GM23338 (cell line): ENCODE data around the gene MAN1C1.
"Not testable (repeated sequence)": the region's sequence is repeated elsewhere in the genome, so short reads cannot be mapped to it uniquely, and the experiment has no call there.

ENCODE experiments used
- CREB1 ChIP-seq: fragments of 250-450 bp; sonication (Bioruptor Pico); IDR thresholded peaks from 2 replicates; pipeline ENCODE4 v1.5.0; 2020; ENCODE audit warnings: low read depth, mild to moderate bottlenecking, moderate library complexity
- EZH2 ChIP-seq: fragments of 200-600 bp; sonication (generic); IDR thresholded peaks from one replicate; pipeline ENCODE4 v1.8.0; 2017; ENCODE audit warnings: antibody characterized with exemption, mild to moderate bottlenecking, low read depth; ENCODE audit not compliant: unreplicated experiment
- EZH2phosphoT487 ChIP-seq: fragments of 200-600 bp; sonication (generic); IDR thresholded peaks from one replicate; pipeline ENCODE4 v1.8.1; 2018; ENCODE audit warnings: antibody characterized with exemption; ENCODE audit not compliant: unreplicated experiment
- JUNB ChIP-seq: IDR thresholded peaks from one replicate; pipeline ENCODE4 v1.6.1; 2016; ENCODE audit warnings: antibody characterized with exemption; ENCODE audit not compliant: unreplicated experiment
- POLR2AphosphoS5 ChIP-seq: IDR thresholded peaks from 2 replicates; pipeline ENCODE4 v1.6.1; 2016; ENCODE audit warnings: antibody characterized with exemption, low read depth
- STAT1 ChIP-seq: IDR thresholded peaks from one replicate; pipeline ENCODE4 v1.6.1; 2016; ENCODE audit warnings: antibody characterized with exemption; ENCODE audit not compliant: unreplicated experiment
- ZNF114 ChIP-seq: fragments of 250-450 bp; sonication (Bioruptor Pico); IDR thresholded peaks from 2 replicates; pipeline ENCODE4 v1.5.0; 2020; ENCODE audit warnings: mild to moderate bottlenecking, moderate library complexity
- ZNF331 ChIP-seq: fragments of 250-450 bp; sonication (Bioruptor Pico); IDR thresholded peaks from 2 replicates; pipeline ENCODE4 v1.5.0; 2020; ENCODE audit warnings: low read depth, mild to moderate bottlenecking, moderate library complexity
- TF ChIP-seq, protein P1 (sequence below), 2 experiments: fragments of 200-600 bp in 1 of 2; sonication (generic) in 1 of 2; conservative IDR thresholded peaks; 2 replicates each; pipeline versions ENCODE4 v1.5.1 to v1.6.1; 2016 to 2017; ENCODE audit warnings: antibody characterized with exemption in 2 of 2, low read depth in 2 of 2, mild to moderate bottlenecking in 2 of 2, moderate library complexity in 1 of 2
- TF ChIP-seq, protein P2 (sequence below): IDR thresholded peaks from one replicate; pipeline ENCODE4 v1.6.1; 2018; ENCODE audit warnings: antibody characterized with exemption; ENCODE audit not compliant: unreplicated experiment

DNA sequence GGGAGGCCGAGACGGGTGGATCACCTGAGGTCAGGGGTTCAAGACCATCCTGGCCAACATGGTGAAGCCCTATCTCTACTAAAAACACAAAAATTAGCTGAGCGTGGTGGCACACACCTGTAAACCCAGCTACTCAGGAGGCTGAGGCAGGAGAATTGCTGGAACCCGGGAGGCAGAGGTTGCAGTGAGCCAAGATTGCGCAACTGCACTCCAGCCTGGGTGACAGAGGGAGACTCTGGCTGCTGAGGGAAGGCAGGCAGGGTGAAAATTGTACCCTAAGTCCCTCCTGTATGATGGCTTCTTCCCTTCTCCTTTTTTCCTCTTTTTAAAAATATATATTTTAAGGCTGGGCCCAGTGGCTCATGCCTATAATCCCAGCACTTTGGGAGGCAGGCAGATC is 19.9 kb upstream of the MAN1C1 start:
- not testable (repeated sequence) for TF ChIP-seq EZH2phosphoT487; POLR2AphosphoS5; JUNB; EZH2; STAT1; CREB1 (CRISPR knock-in tag); ZNF331 (CRISPR knock-in tag); ZNF114 (CRISPR knock-in tag)
- TF ChIP-seq, protein P1, sequence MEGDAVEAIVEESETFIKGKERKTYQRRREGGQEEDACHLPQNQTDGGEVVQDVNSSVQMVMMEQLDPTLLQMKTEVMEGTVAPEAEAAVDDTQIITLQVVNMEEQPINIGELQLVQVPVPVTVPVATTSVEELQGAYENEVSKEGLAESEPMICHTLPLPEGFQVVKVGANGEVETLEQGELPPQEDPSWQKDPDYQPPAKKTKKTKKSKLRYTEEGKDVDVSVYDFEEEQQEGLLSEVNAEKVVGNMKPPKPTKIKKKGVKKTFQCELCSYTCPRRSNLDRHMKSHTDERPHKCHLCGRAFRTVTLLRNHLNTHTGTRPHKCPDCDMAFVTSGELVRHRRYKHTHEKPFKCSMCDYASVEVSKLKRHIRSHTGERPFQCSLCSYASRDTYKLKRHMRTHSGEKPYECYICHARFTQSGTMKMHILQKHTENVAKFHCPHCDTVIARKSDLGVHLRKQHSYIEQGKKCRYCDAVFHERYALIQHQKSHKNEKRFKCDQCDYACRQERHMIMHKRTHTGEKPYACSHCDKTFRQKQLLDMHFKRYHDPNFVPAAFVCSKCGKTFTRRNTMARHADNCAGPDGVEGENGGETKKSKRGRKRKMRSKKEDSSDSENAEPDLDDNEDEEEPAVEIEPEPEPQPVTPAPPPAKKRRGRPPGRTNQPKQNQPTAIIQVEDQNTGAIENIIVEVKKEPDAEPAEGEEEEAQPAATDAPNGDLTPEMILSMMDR (conservative IDR thresholded peaks at IDR 0.05; ENCODE audit: low read depth in 2 of 2): not testable (repeated sequence)
- TF ChIP-seq, protein P2, sequence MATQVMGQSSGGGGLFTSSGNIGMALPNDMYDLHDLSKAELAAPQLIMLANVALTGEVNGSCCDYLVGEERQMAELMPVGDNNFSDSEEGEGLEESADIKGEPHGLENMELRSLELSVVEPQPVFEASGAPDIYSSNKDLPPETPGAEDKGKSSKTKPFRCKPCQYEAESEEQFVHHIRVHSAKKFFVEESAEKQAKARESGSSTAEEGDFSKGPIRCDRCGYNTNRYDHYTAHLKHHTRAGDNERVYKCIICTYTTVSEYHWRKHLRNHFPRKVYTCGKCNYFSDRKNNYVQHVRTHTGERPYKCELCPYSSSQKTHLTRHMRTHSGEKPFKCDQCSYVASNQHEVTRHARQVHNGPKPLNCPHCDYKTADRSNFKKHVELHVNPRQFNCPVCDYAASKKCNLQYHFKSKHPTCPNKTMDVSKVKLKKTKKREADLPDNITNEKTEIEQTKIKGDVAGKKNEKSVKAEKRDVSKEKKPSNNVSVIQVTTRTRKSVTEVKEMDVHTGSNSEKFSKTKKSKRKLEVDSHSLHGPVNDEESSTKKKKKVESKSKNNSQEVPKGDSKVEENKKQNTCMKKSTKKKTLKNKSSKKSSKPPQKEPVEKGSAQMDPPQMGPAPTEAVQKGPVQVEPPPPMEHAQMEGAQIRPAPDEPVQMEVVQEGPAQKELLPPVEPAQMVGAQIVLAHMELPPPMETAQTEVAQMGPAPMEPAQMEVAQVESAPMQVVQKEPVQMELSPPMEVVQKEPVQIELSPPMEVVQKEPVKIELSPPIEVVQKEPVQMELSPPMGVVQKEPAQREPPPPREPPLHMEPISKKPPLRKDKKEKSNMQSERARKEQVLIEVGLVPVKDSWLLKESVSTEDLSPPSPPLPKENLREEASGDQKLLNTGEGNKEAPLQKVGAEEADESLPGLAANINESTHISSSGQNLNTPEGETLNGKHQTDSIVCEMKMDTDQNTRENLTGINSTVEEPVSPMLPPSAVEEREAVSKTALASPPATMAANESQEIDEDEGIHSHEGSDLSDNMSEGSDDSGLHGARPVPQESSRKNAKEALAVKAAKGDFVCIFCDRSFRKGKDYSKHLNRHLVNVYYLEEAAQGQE: not testable (repeated sequence)
